Stimulated activated CD4-positive, alpha-beta T cell treated with anti-CD3 and anti-CD28 coated beads, TNF-alpha, amount 100 ng/mL, for 48 hours (primary cell): Measurements from ENCODE around the gene SERP2.

Experiments
- DNase-seq, 3 donors: peaks; one replicate each; pipeline ENCODE4 v3.0.0-alpha.2; 2020; ENCODE audit warnings: low read depth in 3 of 3

Gene SERP2

DNA sequence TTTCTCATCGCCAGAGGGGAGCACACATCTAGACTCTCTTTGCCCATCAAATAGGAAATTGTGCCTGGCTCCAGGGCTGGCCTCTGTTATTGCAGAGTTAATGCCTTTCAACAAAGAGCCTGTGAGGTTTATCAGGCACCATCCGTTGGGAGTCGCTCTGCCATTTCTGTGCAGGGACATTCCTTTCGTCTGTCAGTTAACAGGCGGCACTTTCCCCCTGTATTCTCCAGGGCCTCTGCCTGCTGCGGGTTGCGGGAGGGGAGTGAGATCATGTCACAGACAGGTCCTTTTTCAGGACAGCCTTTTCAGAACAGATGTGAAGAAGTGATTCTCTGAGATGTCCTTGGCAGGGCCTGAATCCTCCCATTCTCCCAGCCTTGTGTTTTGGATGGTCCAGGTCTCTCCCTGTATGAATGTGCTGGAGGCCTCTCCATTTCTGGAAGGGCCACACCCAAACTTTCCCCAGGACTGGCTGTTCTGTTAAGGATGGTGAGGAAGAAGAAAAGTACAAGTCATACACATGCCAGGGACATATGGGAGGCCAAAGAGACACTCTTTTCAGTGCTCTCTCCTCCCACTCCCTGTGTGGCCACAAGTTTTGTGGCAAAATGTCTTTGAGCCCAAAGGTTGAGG is 14.9 kb downstream of the SERP2 start:
- DNase-seq, result no peak

DNA sequence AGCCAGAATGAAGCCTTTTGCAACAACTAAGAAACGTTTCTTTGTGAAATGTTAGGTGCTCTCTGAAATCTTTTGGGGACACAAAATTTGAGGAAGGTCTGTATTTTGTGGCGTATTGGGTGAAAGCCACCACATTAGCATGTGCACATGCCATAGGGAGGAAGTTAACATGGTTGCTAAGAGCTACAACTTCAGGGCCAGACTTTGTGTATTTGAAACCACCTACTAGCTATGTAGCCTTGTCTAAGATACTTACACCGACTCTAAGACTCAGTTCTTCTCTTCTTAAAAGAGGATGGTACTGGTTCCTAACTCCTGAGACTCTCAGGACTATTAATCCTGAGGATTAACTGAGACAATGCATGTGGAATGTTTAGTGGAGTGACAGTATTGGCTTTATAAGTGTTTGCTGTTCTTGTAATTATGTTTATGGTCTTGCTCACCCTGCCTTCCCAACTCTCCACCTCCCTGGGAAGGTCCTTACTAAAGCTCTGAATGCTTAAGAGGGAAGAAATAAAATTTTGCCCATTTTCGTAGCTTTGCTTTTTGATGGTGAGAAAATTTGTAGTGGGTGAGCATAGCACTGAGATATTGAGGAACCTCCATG is 15.5 kb downstream of the SERP2 start:
- no peak for DNase-seq

DNA sequence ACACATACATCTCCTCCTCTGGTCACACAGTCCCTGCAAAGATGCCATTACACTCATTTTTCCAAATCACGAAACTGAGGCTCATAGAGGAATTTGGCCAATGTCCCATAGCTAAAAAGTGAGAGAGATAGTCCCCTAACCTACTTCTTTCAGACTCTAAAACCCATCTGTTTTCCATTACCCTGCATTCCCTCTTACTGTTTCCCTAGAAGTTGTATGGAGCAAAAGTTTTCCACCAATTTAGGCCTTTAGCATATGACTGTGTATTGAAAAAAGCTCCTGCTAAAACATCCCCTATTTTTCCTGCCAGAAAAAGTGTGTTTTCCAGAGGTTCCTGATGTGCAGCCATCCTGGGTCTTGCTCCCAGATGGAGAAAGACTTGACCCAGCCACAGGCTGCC is 16.3 kb downstream of the SERP2 start:
- no peak for DNase-seq

GRCh38 chr13:44393391-44393790 is 19.8 kb downstream of the SERP2 start:
- no peak for DNase-seq

GRCh38 chr13:44394658-44395057 is 21.0 kb downstream of the SERP2 start:
- DNase-seq, result no peak

GRCh38 chr13:44395976-44396694 is 22.5 kb downstream of the SERP2 start:
- no peak for DNase-seq

GRCh38 chr13:44396701-44397580 is 23.3 kb downstream of the SERP2 start:
- no peak for DNase-seq

GRCh38 chr13:44397766-44398223 is 24.2 kb downstream of the SERP2 start:
- no peak for DNase-seq

- DNase-seq, result no peak
These were observed 25.0 kb downstream of the SERP2 start for GRCh38 chr13:44398606-44399005.

DNA sequence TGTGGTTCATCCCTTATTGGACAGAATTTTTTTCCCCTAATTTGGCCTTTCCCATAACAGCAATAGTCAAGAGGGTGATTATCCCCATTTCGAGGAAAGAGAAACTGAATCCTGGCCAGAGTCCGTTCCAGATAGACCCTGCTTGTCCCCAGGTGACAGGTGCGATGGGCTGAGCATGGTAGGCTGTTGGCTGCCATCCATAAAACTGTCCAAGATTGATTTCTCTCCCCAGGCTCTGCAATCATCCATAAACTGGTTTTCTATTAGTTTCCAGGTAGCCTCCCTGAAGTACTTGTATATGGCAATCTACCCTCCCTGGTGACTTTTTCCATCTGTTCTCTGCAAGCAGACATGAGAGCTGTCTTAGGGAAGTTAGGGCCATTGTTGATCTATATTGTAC is 25.4 kb downstream of the SERP2 start:
- DNase-seq, result no peak

DNA sequence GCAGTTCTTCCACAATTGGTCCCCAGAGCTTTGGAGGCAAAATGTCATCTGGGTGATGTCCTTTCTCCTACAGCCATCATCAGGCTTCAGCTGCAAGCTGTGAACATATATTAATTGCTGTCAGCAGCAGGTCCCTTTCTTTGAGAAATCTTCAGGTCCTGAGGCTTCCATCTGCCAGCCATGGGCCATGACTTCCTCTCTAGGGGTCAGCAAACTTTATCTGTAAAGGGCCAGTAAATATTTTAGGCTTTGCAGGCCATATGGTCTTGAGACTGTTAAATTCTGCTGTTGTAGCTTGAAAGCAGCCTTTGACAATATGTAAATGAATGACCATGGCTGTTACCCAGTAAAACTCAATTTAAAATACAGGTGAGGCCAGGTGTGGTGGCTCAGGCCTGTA is 27.1 kb downstream of the SERP2 start:
- no peak for DNase-seq

DNA sequence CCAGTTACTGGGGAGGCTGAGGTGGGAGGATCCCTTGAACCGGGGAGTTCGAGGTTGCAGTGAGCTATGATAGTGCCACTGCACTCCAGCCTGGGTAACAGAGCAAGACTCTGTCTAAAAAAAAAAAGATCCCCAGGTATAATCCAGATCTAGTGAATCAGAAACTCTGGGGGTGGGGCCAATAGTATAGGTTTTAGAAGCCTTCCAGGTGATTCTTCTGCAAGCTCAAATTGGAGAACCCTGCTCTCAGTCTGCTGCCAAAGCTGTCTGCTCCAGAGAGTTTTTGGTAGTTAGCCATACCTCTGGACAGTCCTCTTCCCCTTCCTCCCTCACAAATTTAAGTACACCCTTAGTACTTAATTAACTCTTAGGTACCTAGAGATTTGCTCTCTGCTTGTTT is 28.0 kb downstream of the SERP2 start:
- no peak for DNase-seq

DNA sequence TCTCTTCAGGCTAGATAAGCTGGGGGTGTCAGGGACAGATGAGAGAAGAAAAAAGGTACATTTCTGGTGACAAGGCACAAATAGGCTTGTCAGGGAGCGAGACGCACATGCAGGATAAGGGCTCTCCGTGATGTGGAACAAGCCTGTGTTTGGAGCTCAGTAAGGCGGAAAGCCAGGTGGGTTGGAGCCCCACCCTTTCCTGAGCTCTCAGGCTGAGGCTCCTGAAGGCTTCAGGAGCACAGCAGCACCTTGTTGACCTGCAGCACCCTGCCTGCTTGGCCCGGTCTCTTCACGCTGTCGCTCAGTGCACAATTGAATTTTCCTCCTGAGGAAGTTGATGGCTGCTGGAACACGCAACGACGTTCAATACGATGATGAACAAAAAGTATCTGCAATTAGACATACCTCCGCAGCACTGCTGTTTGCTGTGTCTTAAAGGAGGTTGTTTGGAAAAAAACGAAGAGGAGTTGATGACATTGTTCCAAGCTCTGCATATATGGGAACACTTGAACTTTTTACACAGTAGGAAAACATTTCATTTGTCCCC is 29.3 kb downstream of the SERP2 start:
- DNase-seq, result no peak

DNA sequence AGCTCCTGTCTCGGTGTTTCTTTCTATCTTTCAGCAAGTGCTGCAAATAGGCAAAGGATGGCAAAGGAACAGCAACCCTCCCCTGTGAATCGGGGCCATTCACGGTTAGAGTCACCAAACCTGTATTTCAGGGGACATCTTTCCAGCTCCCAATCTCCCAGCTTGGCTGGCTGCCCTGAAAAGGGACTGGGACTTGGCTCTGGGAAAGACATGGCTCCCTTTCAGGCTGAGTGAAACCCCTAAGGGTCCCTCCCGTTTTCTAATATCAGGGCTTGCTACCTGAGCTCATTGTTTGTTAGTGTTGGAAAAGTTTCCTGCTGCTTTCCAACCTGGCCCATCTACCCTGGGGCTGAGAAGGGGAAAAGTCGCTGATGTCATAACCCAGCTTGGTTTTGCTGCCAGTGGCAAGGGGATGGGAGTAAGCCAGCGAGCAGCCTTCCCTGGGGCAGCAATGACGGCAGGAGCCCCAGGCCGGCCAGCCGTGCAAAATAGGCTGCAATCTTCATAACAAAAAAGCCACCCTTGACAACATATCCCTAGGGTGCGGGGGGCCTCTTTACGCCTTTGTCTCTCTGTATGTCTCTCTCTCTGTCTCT is 29.9 kb downstream of the SERP2 start:
- no peak for DNase-seq

- no peak for DNase-seq
These were observed 30.9 kb downstream of the SERP2 start for GRCh38 chr13:44404261-44405132.

DNA sequence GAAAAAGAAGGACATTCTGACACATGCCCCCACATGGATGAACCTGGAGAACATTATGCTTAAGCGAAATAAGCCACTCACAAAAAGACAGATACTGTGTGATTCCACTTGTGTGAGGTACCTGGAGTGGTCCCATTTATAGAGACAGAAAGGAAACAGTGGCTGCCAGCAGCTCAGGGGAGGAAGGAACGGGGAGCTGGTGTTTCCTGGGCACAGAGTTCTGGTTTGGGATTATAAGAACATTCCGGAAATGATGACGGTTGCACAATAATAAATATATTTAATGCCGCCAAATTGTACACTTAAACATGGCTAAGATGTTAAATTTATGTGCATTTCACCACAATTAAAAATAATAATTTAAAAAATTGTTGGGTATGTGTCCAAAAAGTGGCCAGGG is 33.0 kb downstream of the SERP2 start:
- no peak for DNase-seq

- no peak for DNase-seq
These were observed 33.8 kb downstream of the SERP2 start for GRCh38 chr13:44407379-44407778.

- DNase-seq, result no peak
These were observed 34.3 kb downstream of the SERP2 start for GRCh38 chr13:44407891-44408290.

- no peak for DNase-seq
These were observed 36.0 kb downstream of the SERP2 start for GRCh38 chr13:44409595-44409994.

GRCh38 chr13:44410328-44410859 is 36.8 kb downstream of the SERP2 start:
- no peak for DNase-seq
